ENCODE data around the gene TMED7. TPM values are rescaled to one million over a fixed set of nuclear protein-coding genes. Genes with fewer than 3 reads are reported as not detected.

Gene TMED7
- total and polyA plus RNA-seq, 2 of the 8 experiments (the other 6 are each of a cell fraction or from before 2014, with no cell fraction given) = 43.8 to 75.2 TPM

DNA sequence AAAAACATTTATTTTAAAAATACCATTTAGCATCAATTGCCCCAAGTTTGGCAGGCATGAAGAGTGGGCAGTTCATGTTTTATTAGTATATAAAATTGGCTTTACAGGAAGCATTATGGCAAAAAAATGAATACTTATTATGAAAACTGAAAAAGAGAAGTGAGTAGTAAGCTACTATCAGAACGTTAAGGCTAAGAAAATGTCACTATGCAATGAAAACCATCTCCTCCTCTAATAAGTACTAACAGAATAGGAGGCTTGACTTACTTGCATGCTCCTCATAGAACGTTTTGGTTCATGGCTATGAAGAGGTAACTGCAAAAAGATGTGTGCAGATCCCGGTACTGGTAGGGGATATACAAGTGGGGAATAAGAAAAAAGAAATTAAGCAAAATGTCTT lies 47.2 kb downstream of the TMED7 start:
- no peak overlapping the region for H3K9ac ChIP-seq (replicated peaks in 1 of 4; ENCODE audit: extremely low read depth in 1 of 4, low read depth in 3 of 4, low read length in 3 of 4)
- H3K79me2 ChIP-seq (ENCODE audit: control insufficient read depth in 1 of 2, insufficient read depth in 2 of 2, low read length in 2 of 2) = no peaks in the 10 kb centered on the region
- no peak overlapping the region for H2BK5ac ChIP-seq (ENCODE audit: low read depth, low read length)
- no peak overlapping the region for H3K4me2 ChIP-seq (ENCODE audit: insufficient read depth in 1 of 2, low read depth in 2 of 2, low read length in 2 of 2)
- H3K4me3 ChIP-seq (ENCODE audit: extremely low read depth in 1 of 4, insufficient read depth in 2 of 4, low read depth in 3 of 4, low read length in 4 of 4) = no peak overlapping the region
- H3K79me1 ChIP-seq (ENCODE audit: low read depth, low read length) = no peaks in the 10 kb centered on the region
- ChIA-PET POLR2A (ENCODE audit: partially characterized antibody) (no interaction called here), CTCF (ENCODE audit: partially characterized antibody) (interaction anchor here (1.4 to 9.4 kb wide), 2 partner anchors 11 to 25 kb away, joined by 3 to 107 read pairs; no protein-coding TSS in a partner anchor)
- H3K18ac ChIP-seq (ENCODE audit: extremely low read depth, low read length) = no peak overlapping the region
- H2AK5ac ChIP-seq (ENCODE audit: low read depth, low read length) = no peak overlapping the region
- no peak overlapping the region for H2BK12ac ChIP-seq (ENCODE audit: low read depth, low read length)
- WGBS, 2 experiments (ENCODE audit: extremely low coverage in 1 of 2, insufficient coverage in 1 of 2, insufficient read length in 1 of 2, insufficient replicate concordance in 2 of 2, low coverage in 1 of 2, low lambda C conversion rate in 2 of 2, missing lambda C conversion rate in 1 of 2) = 94% methylated on average over 3 of the region's 3 CpGs; no CpG with 5 or more reads in 1 of the 2 experiments
- H4K91ac ChIP-seq (replicated peaks; ENCODE audit: insufficient read length, low read length) = no peak overlapping the region
- no peak overlapping the region for H4K5ac ChIP-seq (ENCODE audit: insufficient read length, low read depth, low read length)
- no peaks in the 10 kb centered on the region for H3K9me3 ChIP-seq (ENCODE audit: insufficient read depth in 2 of 2, low read depth in 1 of 2, low read length in 1 of 2)
- no peaks in the 10 kb centered on the region for H3K36me3 ChIP-seq (ENCODE audit: control insufficient read depth in 2 of 4, insufficient read depth in 4 of 4, low read length in 3 of 4)
- no peaks in the 10 kb centered on the region for H3K23me2 ChIP-seq (ENCODE audit: low read depth, low read length)
- H2BK120ac ChIP-seq (replicated peaks; ENCODE audit: low read depth, low read length) = no peak overlapping the region
- no peak for FAIRE-seq
- H3K27ac ChIP-seq (ENCODE audit: low read depth, low read length) = no peak overlapping the region
- no peak overlapping the region for H2BK20ac ChIP-seq (ENCODE audit: low read length)
- H3K4me1 ChIP-seq (replicated peaks in 1 of 4; ENCODE audit: control insufficient read depth in 3 of 4, insufficient read depth in 4 of 4, low read length in 3 of 4) = no peaks in the 10 kb centered on the region; a peak in 1 of 7 replicates
- no peak overlapping the region for H2AFZ ChIP-seq (ENCODE audit: low read length)
- H2BK15ac ChIP-seq (ENCODE audit: low read length) = no peak overlapping the region
- H4K20me1 ChIP-seq (replicated peaks in 1 of 2; ENCODE audit: control insufficient read depth in 1 of 2, insufficient read depth in 2 of 2, low read length in 2 of 2) = no peaks in the 10 kb centered on the region
- no peak overlapping the region for H3K56ac ChIP-seq (replicated peaks; ENCODE audit: insufficient read length, low read depth, low read length)
- H3K14ac ChIP-seq (ENCODE audit: insufficient read length) = no peak overlapping the region
- no peak overlapping the region for H3K4ac ChIP-seq (replicated peaks; ENCODE audit: insufficient read length, low read depth, low read length)
- no peak for DNase-seq (ENCODE audit: low read depth in 1 of 2, low spot score in 2 of 2)
- H4K8ac ChIP-seq (ENCODE audit: extremely low read depth, insufficient read depth, low read length) = no peak overlapping the region
- no peak overlapping the region for H3K23ac ChIP-seq (ENCODE audit: insufficient read length)
- H3K27me3 ChIP-seq (replicated peaks in 1 of 4; ENCODE audit: control insufficient read depth in 3 of 4, extremely low read depth in 1 of 4, insufficient read depth in 3 of 4, low read length in 3 of 4) = no peaks in the 10 kb centered on the region
- no peak for TF ChIP-seq FOSL1 (IDR thresholded peaks at IDR 0.05; ENCODE audit: insufficient read depth, low read depth, low read length)
- TF ChIP-seq, protein P1, sequence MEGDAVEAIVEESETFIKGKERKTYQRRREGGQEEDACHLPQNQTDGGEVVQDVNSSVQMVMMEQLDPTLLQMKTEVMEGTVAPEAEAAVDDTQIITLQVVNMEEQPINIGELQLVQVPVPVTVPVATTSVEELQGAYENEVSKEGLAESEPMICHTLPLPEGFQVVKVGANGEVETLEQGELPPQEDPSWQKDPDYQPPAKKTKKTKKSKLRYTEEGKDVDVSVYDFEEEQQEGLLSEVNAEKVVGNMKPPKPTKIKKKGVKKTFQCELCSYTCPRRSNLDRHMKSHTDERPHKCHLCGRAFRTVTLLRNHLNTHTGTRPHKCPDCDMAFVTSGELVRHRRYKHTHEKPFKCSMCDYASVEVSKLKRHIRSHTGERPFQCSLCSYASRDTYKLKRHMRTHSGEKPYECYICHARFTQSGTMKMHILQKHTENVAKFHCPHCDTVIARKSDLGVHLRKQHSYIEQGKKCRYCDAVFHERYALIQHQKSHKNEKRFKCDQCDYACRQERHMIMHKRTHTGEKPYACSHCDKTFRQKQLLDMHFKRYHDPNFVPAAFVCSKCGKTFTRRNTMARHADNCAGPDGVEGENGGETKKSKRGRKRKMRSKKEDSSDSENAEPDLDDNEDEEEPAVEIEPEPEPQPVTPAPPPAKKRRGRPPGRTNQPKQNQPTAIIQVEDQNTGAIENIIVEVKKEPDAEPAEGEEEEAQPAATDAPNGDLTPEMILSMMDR (IDR thresholded peaks at IDR 0.05; ENCODE audit: control extremely low read depth in 1 of 3, insufficient read depth in 1 of 3, low read depth in 1 of 3, low read length in 3 of 3) = no peak
- TF ChIP-seq POLR2A (IDR thresholded peaks at IDR 0.05; ENCODE audit: control extremely low read depth in 1 of 2, low read depth in 2 of 2, low read length in 2 of 2) = no peak
- TF ChIP-seq RFX5 (IDR thresholded peaks at IDR 0.05; ENCODE audit: borderline replicate concordance, low read depth, low read length) = no peak
- TF ChIP-seq YY1 (IDR thresholded peaks at IDR 0.05; ENCODE audit: low read depth, low read length) = no peak
- no peak for TF ChIP-seq KDM1A (IDR thresholded peaks at IDR 0.05; ENCODE audit: borderline replicate concordance, low read length)
